Smooth muscle cell (in vitro differentiated cells): ENCODE measurements around the gene CEP83. TPM values are rescaled to one million over a fixed set of nuclear protein-coding genes. Genes with fewer than 3 reads are reported as not detected.

Experiments used
- DNase-seq: peaks from one replicate; lab custom pipeline; 2025; ENCODE audit not compliant: unreplicated experiment; lab: John Stamatoyannopoulos, UW
- H2AFZ ChIP-seq: fragments of 200-600 bp; sonication (generic); 2 replicates; pipeline ENCODE4 v1.6.0; 2016; ENCODE audit warnings: antibody characterized with exemption, low read depth, mild to moderate bottlenecking
- H3F3A ChIP-seq: fragments of 200-600 bp; sonication (generic); 2 replicates; pipeline ENCODE4 v1.6.0; 2017; ENCODE audit warnings: antibody characterized with exemption, low read depth
- H3K27ac ChIP-seq: fragments of 200-600 bp; sonication (generic); 2 replicates; pipeline ENCODE4 v1.5.1; 2016; ENCODE audit warnings: low read depth, mild to moderate bottlenecking
- H3K27me3 ChIP-seq: fragments of 200-600 bp; sonication (generic); 2 replicates; pipeline ENCODE4 v1.6.1; 2016; ENCODE audit warnings: low read depth, mild to moderate bottlenecking
- H3K36me3 ChIP-seq: fragments of 200-600 bp; sonication (generic); 2 replicates; pipeline ENCODE4 v1.5.1; 2016; ENCODE audit warnings: low read depth
- H3K4me1 ChIP-seq: fragments of 200-600 bp; sonication (generic); 2 replicates; pipeline ENCODE4 v1.5.1; 2016; ENCODE audit warnings: low read depth
- H3K4me2 ChIP-seq: fragments of 200-600 bp; sonication (generic); 2 replicates; pipeline ENCODE4 v1.6.0; 2016; ENCODE audit warnings: mild to moderate bottlenecking
- H3K4me3 ChIP-seq: fragments of 200-600 bp; sonication (generic); 2 replicates; pipeline ENCODE4 v1.5.1; 2016; ENCODE audit warnings: mild to moderate bottlenecking
- H3K79me2 ChIP-seq: fragments of 200-600 bp; sonication (generic); 2 replicates; pipeline ENCODE4 v1.6.0; 2016; ENCODE audit warnings: low read depth, mild to moderate bottlenecking
- H3K9ac ChIP-seq: fragments of 200-600 bp; sonication (generic); 2 replicates; pipeline ENCODE4 v1.6.0; 2016; ENCODE audit warnings: low read depth
- H3K9me3 ChIP-seq: fragments of 200-600 bp; sonication (generic); replicated peaks from 2 replicates; pipeline ENCODE4 v1.5.1; 2016; ENCODE audit warnings: low read depth
- H4K20me1 ChIP-seq: fragments of 200-600 bp; sonication (generic); 2 replicates; pipeline ENCODE4 v1.6.0; 2016; ENCODE audit warnings: low read depth
- CTCF ChIP-seq: fragments of 200-600 bp; sonication (generic); IDR thresholded peaks from 2 replicates; pipeline ENCODE4 v1.5.1; 2017; ENCODE audit warnings: borderline replicate concordance, mild to moderate bottlenecking, antibody characterized with exemption; ENCODE audit not compliant: insufficient read depth, poor library complexity, severe bottlenecking
- WGBS: methylation state at CpG from one replicate; pipeline ENCODE4 v1.1.7; 2016; ENCODE audit warnings: low lambda C conversion rate; 5-methylcytosine and 5-hydroxymethylcytosine counted together
- polyA plus RNA-seq: library from polyadenylated mRNA; unstranded; fragments of >200 nt; fragmentation: Nextera tagmentation; extraction: Ambion mirVana; gene quantifications from 2 replicates; pipeline ENCODE4 v1.2.1, GENCODE V29; 2016
- total RNA-seq: library from RNA; depleted of rRNA; stranded (reverse); fragments of >200 nt; gene quantifications from 2 replicates; pipeline ENCODE4 v1.2.3, GENCODE V29; 2014

The CEP83 gene
- total and polyA plus RNA-seq, 2 experiments from 2014 or later: 2.8 to 30.3 TPM

GRCh38 chr12:94264736-94265485 lies 194.8 kb downstream of the CEP83 start:
- DNase-seq: no peak
- no peak for TF ChIP-seq CTCF
- H3K4me2 ChIP-seq: peak overlapping the region; percentile 56
- no peaks in the 10 kb centered on the region for H3K79me2 ChIP-seq
- no peaks in the 10 kb centered on the region for H3K36me3 ChIP-seq
- H3F3A ChIP-seq: no peaks in the 10 kb centered on the region
- no peak overlapping the region for H3K4me3 ChIP-seq
- no peaks in the 10 kb centered on the region for H4K20me1 ChIP-seq
- no peaks in the 10 kb centered on the region for H3K9me3 ChIP-seq
- peak overlapping the region; percentile 78 for H3K27ac ChIP-seq
- H3K27me3 ChIP-seq: peaks cover 13% of the 10 kb centered on the region
- no peak overlapping the region for H2AFZ ChIP-seq
- H3K4me1 ChIP-seq: peaks cover 29% of the 10 kb centered on the region
- H3K9ac ChIP-seq: peak overlapping the region; percentile 4
- WGBS: 72% methylated on average over 19 of the region's 19 CpGs

DNA sequence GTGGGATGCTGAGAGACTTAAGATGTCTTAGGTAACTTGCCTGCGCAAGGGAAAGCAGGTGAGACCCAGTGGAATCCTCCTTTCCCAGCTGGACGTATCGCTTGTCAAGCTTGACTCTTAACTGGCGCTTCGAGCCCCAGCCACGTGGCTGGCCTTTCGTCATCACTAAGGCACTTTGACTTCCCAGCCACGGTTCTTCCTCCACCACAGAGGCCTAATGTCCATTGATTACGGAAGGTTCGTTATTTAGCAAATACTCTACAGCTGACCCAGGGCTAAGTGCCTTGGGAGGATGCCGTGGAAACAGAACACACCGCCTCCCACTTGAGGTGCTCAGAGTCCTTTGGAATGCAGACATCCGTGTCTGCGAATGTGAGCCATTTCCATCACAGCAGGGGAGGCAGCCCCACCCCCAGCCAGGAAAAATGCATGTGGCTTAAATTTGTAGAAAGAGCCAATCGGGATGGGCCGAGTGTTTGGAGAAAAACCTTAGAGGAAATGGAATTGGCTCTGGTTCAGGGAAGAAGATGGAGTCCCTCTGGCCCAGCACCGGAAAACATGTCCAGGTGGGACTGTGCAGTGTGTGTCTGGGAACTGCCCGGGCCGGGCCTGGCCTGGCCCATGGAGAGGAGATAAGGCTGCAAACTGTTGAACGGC lies 195.6 kb downstream of the CEP83 start:
- no peaks in the 10 kb centered on the region for H3F3A ChIP-seq
- no peak overlapping the region for H2AFZ ChIP-seq
- no peaks in the 10 kb centered on the region for H3K36me3 ChIP-seq
- H3K4me2 ChIP-seq: no peak overlapping the region
- no peaks in the 10 kb centered on the region for H3K9me3 ChIP-seq
- no peak for TF ChIP-seq CTCF
- H3K4me3 ChIP-seq: no peak overlapping the region
- no peaks in the 10 kb centered on the region for H4K20me1 ChIP-seq
- H3K27me3 ChIP-seq: peaks cover 5% of the 10 kb centered on the region
- peak overlapping the region; percentile 4 for H3K9ac ChIP-seq
- 56% methylated on average over 20 of the region's 20 CpGs for WGBS
- H3K4me1 ChIP-seq: peaks cover 29% of the 10 kb centered on the region
- no peak for DNase-seq
- H3K79me2 ChIP-seq: no peaks in the 10 kb centered on the region
- peak overlapping the region; percentile 78 for H3K27ac ChIP-seq

GRCh38 chr12:94263011-94263811 lies 196.5 kb downstream of the CEP83 start:
- Histone ChIP-seq H3K4me3 (no peak overlapping the region), H3K27ac (peak overlapping the region; percentile 72), H3K4me2 (peak overlapping the region; percentile 80), H3K27me3 (no peaks in the 10 kb centered on the region), H3K79me2 (no peaks in the 10 kb centered on the region), H3K36me3 (no peaks in the 10 kb centered on the region), H4K20me1 (no peaks in the 10 kb centered on the region), H3K4me1 (peaks cover 29% of the 10 kb centered on the region), H3K9ac (peak overlapping the region; percentile 40), H2AFZ (no peak overlapping the region), H3F3A (no peaks in the 10 kb centered on the region), H3K9me3 (no peaks in the 10 kb centered on the region)
- 66% methylated on average over 14 of the region's 14 CpGs for WGBS
- TF ChIP-seq CTCF: no peak
- DNase-seq: no peak
